ENCODE results near the gene DROSHA. TPM values are rescaled to one million over a fixed set of nuclear protein-coding genes. Genes with fewer than 3 reads are reported as not detected.

The DROSHA gene
- total RNA-seq, 1 donor: 63.5 TPM

DNA sequence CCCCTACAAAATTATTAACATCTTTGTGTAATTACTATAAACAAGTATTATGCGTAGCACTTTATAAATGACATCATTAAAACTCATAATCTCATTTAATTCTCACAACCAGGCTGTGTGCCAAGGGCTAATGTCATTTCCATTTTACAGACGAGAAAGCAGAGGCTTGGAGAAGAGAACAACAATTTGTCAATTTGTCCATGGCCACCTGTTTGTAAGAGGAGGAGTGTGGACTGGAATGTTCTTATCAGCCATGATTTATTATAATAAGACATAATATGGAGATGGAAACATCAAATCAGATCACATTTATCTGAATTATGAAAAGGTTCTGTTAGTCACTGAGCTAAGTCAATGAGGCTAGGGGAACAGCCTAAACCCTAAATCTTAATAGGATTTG, 97.0 kb downstream of the DROSHA start:
- TF ChIP-seq, protein P1, sequence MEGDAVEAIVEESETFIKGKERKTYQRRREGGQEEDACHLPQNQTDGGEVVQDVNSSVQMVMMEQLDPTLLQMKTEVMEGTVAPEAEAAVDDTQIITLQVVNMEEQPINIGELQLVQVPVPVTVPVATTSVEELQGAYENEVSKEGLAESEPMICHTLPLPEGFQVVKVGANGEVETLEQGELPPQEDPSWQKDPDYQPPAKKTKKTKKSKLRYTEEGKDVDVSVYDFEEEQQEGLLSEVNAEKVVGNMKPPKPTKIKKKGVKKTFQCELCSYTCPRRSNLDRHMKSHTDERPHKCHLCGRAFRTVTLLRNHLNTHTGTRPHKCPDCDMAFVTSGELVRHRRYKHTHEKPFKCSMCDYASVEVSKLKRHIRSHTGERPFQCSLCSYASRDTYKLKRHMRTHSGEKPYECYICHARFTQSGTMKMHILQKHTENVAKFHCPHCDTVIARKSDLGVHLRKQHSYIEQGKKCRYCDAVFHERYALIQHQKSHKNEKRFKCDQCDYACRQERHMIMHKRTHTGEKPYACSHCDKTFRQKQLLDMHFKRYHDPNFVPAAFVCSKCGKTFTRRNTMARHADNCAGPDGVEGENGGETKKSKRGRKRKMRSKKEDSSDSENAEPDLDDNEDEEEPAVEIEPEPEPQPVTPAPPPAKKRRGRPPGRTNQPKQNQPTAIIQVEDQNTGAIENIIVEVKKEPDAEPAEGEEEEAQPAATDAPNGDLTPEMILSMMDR (IDR thresholded peaks at IDR 0.05; ENCODE audit: insufficient read depth, low read length): no peak
- no peak for DNase-seq (ENCODE audit: low read depth)
- no peak overlapping the region for H3K4me3 ChIP-seq (ENCODE audit: low read depth, low read length)

- no peak for DNase-seq (ENCODE audit: low read depth)
- H3K4me3 ChIP-seq (ENCODE audit: low read depth, low read length): no peak overlapping the region
- TF ChIP-seq, protein P1 (IDR thresholded peaks at IDR 0.05; ENCODE audit: insufficient read depth, low read length): no peak
Observed at GRCh38 chr5:31433229-31433628, 98.7 kb downstream of the DROSHA start.

GRCh38 chr5:31427724-31428309, 104.1 kb downstream of the DROSHA start:
- no peak for DNase-seq (ENCODE audit: low read depth)
- TF ChIP-seq, protein P1 (IDR thresholded peaks at IDR 0.05; ENCODE audit: insufficient read depth, low read length): no peak
- H3K4me3 ChIP-seq (ENCODE audit: low read depth, low read length): no peak overlapping the region

DNA sequence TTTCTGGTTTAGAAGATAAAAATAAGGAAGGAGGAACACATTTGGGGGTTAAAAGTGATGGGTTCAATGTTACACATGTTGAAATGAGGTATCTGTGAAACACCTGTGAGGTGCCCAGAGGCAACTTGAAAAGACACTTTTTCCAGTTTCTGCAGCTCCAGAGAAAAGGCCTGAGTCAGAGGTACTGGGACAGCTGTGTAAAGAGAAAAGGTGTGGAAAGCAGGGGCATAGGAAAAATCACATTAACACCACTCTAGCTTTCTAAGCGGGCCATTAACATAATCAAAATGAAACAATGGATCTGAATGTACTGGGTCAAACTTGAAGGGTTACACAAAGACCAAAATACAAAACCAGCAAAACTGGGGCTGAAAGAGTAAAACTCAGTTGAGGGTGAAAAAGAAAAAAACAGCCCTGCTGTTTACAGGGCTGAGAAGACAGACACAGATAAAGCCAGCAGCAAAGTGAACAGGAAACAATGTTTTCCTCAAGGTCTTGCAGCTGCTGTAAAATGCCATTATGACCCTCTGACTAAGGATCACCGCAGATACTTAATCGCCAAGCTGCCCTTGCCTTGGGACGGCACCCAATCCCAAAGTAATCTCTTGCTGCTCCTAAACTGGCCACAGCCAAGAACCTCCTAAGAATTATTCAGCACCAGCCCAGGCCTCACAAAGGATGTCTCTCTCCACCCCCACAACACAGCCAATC, 104.7 kb downstream of the DROSHA start:
- DNase-seq (ENCODE audit: low read depth): no peak
- no peak overlapping the region for H3K4me3 ChIP-seq (ENCODE audit: low read depth, low read length)
- TF ChIP-seq, protein P1 (IDR thresholded peaks at IDR 0.05; ENCODE audit: insufficient read depth, low read length): no peak

- H3K4me3 ChIP-seq (ENCODE audit: low read depth, low read length): no peak overlapping the region
- TF ChIP-seq, protein P1 (IDR thresholded peaks at IDR 0.05; ENCODE audit: insufficient read depth, low read length): no peak
- peak; percentile 10 for DNase-seq (ENCODE audit: low read depth)
Observed at GRCh38 chr5:31421806-31422586, 109.9 kb downstream of the DROSHA start.

DNA sequence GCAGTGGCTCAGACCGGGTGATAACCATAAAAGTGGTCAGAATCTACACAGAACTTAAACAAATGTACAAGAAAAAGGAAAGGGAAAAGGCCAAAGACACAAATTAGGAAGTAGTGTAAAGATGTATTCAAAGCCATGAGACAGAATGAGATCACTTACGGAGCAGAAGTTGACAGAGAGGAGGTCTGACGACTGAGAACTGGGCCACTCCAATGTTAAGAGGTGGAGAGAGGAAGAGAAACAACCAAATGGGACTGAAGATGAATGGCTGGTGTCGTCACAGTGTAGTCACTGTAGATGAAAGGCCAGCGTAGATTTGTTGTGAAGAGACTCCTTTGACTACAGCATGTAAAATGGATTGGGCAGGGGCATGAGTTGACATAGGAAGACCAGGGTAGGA, 114.4 kb downstream of the DROSHA start:
- DNase-seq (ENCODE audit: low read depth): no peak
- TF ChIP-seq, protein P1 (IDR thresholded peaks at IDR 0.05; ENCODE audit: insufficient read depth, low read length): no peak
- no peak overlapping the region for H3K4me3 ChIP-seq (ENCODE audit: low read depth, low read length)

All from fibroblast of the aortic adventitia (primary cell).